Pancreas (tissue), 10 donors: ENCODE data around the gene MRM2. TPM values are rescaled to one million over a fixed set of nuclear protein-coding genes. Genes with fewer than 3 reads are reported as not detected.

Source experiments
- ATAC-seq, 4 donors: fragments of 200-7000 bp; cut with Tn5 transposase; one replicate each; pipeline versions ENCODE4 v1.8.0 to v1.9.1; 2020; ENCODE audit warnings: mild to moderate bottlenecking in 4 of 4, moderate library complexity in 4 of 4
- DNase-seq, 6 donors: peaks; one replicate each; pipeline ENCODE4 v3.0.0-alpha.2; 2020
- FAIRE-seq: peaks from 2 replicates; lab custom pipeline; 2012; peaks lifted over from hg19 to GRCh38; lab: Jason Lieb, UNC
- H3K27ac ChIP-seq, 4 donors: fragments of 200-600 bp; sonication (generic); 1 replicate in 3 of 4; 2 replicates in 1 of 4; pipeline versions ENCODE4 v1.5.0 to v1.8.0; 2020
- H3K27me3 ChIP-seq, 4 donors: fragments of 200-600 bp; one replicate each; pipeline ENCODE4 v1.8.0; 2021
- H3K36me3 ChIP-seq, 3 donors: fragments of 200-600 bp; sonication (generic) in 1 of 3; one replicate each; pipeline versions ENCODE4 v1.5.0 to v1.8.0; 2020 to 2021
- H3K4me1 ChIP-seq, 3 donors: fragments of 200-600 bp; one replicate each; pipeline ENCODE4 v1.8.0; 2021
- H3K4me3 ChIP-seq, 4 donors: fragments of 200-600 bp; sonication (generic) in 2 of 4; one replicate each; pipeline versions ENCODE4 v1.5.0 to v1.8.0; 2020 to 2021
- H3K9me3 ChIP-seq, 4 donors: fragments of 200-600 bp; one replicate each; pipeline ENCODE4 v1.8.0; 2021
- WGBS, 2 donors: extraction: QIAGEN DNeasy Blood & Tissue Kit; methylation state at CpG; one replicate each; pipeline ENCODE4 v1.1.7; 2013; 5-methylcytosine and 5-hydroxymethylcytosine counted together
- intact Hi-C, 3 donors: fragments of 100-400 bp; cut with DNase I; formaldehyde crosslinking; loops; one replicate each; pipeline versions ENCODE4 v1.11.1 to v1.14.2; 2022
- polyA plus RNA-seq, 2 donors: library from polyadenylated mRNA; stranded (reverse); fragments of 200-250 nt; gene quantifications; one replicate each; pipeline ENCODE4 v1.2.3, GENCODE V29; 2013
- total RNA-seq, 6 donors: library from RNA; stranded (reverse); fragmentation: NEBNext Ultra II Directional in 4 of 6; extraction: Animal tissue kit (Norgen Biotek cat#: 25700) in 4 of 6; gene quantifications; one replicate each; pipeline versions ENCODE4 v1.2.1 to v1.2.4, GENCODE V29; 2021 to 2023
- TF ChIP-seq, protein P1 (sequence below), 4 donors: fragments of 200-600 bp; sonication (generic) in 3 of 4; IDR thresholded peaks; one replicate each; pipeline versions ENCODE4 v1.5.0 to v1.8.0; 2021; ENCODE audit warnings: antibody characterized with exemption in 4 of 4
- donor health status: healthy with polysubstance abuse.
- donor health status: DM: no; HTN: no; CAD: no; lungs with moderate emphysema.
- donor health status: DM: no; HTN: no; CAD: no.
- donor health status: control.
- donor health status: control.
- donor health status: Bipolar disorder and iron deficiency.
- donor health status: DM: yes; HTN: yes; CAD: no.
- donor health status: DM: no; HTN: no; CAD: no.
- donor health status: DM: no; HTN: no; CAD: no.
- donor health status: DM: yes; HTN: yes; CAD: no.

The MRM2 gene
- total and polyA plus RNA-seq, 8 donors, result 3.5 to 12.3 (median 7.8) TPM

DNA sequence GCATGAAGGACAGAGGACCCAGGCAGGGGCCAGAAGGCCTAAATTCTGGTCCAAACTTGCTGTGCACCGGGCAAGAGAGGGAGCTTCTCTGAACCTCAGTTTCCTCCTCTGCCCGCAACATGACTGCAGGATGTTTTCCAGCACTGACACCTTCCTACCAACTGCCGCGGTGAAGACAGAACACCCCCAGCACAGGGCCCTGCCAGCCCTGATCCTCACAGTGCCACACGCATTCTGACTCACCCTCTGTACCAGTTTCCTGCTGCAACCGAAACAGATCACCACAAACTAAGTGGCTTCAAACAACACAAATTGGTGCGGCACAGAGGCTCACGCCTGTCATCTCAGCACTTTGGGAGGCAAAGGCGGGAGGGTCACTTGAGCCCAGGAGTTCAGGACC is 27.4 kb downstream of the MRM2 start:
- peaks cover 0 to 17% (median 3%) of the 10 kb centered on the region in 3 donors for H3K36me3 ChIP-seq
- TF ChIP-seq, protein P1, sequence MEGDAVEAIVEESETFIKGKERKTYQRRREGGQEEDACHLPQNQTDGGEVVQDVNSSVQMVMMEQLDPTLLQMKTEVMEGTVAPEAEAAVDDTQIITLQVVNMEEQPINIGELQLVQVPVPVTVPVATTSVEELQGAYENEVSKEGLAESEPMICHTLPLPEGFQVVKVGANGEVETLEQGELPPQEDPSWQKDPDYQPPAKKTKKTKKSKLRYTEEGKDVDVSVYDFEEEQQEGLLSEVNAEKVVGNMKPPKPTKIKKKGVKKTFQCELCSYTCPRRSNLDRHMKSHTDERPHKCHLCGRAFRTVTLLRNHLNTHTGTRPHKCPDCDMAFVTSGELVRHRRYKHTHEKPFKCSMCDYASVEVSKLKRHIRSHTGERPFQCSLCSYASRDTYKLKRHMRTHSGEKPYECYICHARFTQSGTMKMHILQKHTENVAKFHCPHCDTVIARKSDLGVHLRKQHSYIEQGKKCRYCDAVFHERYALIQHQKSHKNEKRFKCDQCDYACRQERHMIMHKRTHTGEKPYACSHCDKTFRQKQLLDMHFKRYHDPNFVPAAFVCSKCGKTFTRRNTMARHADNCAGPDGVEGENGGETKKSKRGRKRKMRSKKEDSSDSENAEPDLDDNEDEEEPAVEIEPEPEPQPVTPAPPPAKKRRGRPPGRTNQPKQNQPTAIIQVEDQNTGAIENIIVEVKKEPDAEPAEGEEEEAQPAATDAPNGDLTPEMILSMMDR (IDR thresholded peaks at IDR 0.05), result no peak
- H3K4me3 ChIP-seq, result no peak overlapping the region
- no peaks in the 10 kb centered on the region for H3K4me1 ChIP-seq
- intact Hi-C loops, result loop anchor here in 2 of 3 donors (10.0 kb wide), 2 partner anchors 550 to 630 kb away; no protein-coding TSS in a partner anchor
- no peaks in the 10 kb centered on the region for H3K9me3 ChIP-seq
- no peaks in the 10 kb centered on the region for H3K27me3 ChIP-seq
- WGBS, 2 donors, result 91 to 98% methylated on average over 9 of the region's 9 CpGs
- FAIRE-seq (no peak), DNase-seq (peak in 1 of 6 donors; percentile 11), ATAC-seq (no peak)
- no peak overlapping the region for H3K27ac ChIP-seq

- intact Hi-C loops, result loop anchor here in 2 of 3 donors (10.0 kb wide), 2 partner anchors 549 to 629 kb away; no protein-coding TSS in a partner anchor
- no peaks in the 10 kb centered on the region for H3K9me3 ChIP-seq
- peaks cover 0 to 17% (median 3%) of the 10 kb centered on the region in 3 donors for H3K36me3 ChIP-seq
- H3K4me1 ChIP-seq, result no peaks in the 10 kb centered on the region
- H3K27ac ChIP-seq, result no peak overlapping the region
- TF ChIP-seq, protein P1 (IDR thresholded peaks at IDR 0.05), result no peak
- FAIRE-seq (no peak), ATAC-seq (no peak), DNase-seq (peak in 1 of 6 donors; percentile 27)
- no peaks in the 10 kb centered on the region for H3K27me3 ChIP-seq
- H3K4me3 ChIP-seq, result no peak overlapping the region
- WGBS, 2 donors, result 94% methylated on average over 15 of the region's 15 CpGs
Measured at GRCh38 chr7:2213551-2214215, 28.3 kb downstream of the MRM2 start.

DNA sequence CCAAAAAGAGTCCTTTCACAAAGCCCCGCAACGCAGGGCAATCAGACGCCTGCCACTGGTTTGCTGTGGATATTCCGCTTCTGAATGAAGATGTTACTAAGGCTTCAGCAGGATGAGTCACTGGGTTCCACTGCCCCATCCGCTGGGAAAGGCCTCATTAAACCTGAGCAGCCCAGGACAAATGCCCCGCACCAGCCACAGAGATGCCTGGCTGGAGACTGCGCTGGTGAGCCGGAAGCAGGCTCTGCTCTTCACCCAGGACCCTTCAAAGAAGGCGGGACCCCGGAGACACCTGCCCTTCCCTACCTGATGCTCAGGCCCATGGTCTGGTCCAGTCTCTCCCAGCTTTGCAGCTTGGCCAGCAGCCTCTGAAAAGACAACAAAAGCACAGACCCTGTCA is 29.1 kb downstream of the MRM2 start:
- Histone ChIP-seq H3K4me1 (no peaks in the 10 kb centered on the region), H3K36me3 (peaks cover 0 to 17% (median 3%) of the 10 kb centered on the region in 3 donors), H3K4me3 (no peak overlapping the region), H3K27ac (no peak overlapping the region), H3K27me3 (no peaks in the 10 kb centered on the region), H3K9me3 (no peaks in the 10 kb centered on the region)
- 97 to 99% methylated on average over 10 of the region's 10 CpGs for WGBS, 2 donors
- DNase-seq, result peak in 1 of 6 donors; percentile 25
- no peak for FAIRE-seq
- no peak for ATAC-seq
- intact Hi-C loops, result loop anchor here in 2 of 3 donors (10.0 kb wide), 2 partner anchors 548 to 628 kb away; no protein-coding TSS in a partner anchor
- TF ChIP-seq, protein P1 (IDR thresholded peaks at IDR 0.05), result no peak

GRCh38 chr7:2211926-2212325 is 30.1 kb downstream of the MRM2 start:
- H3K27me3 ChIP-seq, result no peaks in the 10 kb centered on the region
- TF ChIP-seq, protein P1 (IDR thresholded peaks at IDR 0.05), result no peak
- intact Hi-C loops, result loop anchor here in 2 of 3 donors (10.0 kb wide), 2 partner anchors 547 to 627 kb away; no protein-coding TSS in a partner anchor
- peak in 1 of 6 donors; percentile 53 for DNase-seq
- ATAC-seq, result no peak
- H3K4me3 ChIP-seq, result no peak overlapping the region
- no peaks in the 10 kb centered on the region for H3K9me3 ChIP-seq
- no peaks in the 10 kb centered on the region for H3K4me1 ChIP-seq
- H3K27ac ChIP-seq, result no peak overlapping the region
- 93 to 95% methylated on average over 13 of the region's 13 CpGs for WGBS, 2 donors
- no peak for FAIRE-seq
- H3K36me3 ChIP-seq, result peaks cover 0 to 11% (median 3%) of the 10 kb centered on the region in 3 donors
